ENCODE data around the gene CAPN1.
A peak's percentile ranks its signal among the peaks of the same experiment; 100 is the strongest.

Gene CAPN1

DNA sequence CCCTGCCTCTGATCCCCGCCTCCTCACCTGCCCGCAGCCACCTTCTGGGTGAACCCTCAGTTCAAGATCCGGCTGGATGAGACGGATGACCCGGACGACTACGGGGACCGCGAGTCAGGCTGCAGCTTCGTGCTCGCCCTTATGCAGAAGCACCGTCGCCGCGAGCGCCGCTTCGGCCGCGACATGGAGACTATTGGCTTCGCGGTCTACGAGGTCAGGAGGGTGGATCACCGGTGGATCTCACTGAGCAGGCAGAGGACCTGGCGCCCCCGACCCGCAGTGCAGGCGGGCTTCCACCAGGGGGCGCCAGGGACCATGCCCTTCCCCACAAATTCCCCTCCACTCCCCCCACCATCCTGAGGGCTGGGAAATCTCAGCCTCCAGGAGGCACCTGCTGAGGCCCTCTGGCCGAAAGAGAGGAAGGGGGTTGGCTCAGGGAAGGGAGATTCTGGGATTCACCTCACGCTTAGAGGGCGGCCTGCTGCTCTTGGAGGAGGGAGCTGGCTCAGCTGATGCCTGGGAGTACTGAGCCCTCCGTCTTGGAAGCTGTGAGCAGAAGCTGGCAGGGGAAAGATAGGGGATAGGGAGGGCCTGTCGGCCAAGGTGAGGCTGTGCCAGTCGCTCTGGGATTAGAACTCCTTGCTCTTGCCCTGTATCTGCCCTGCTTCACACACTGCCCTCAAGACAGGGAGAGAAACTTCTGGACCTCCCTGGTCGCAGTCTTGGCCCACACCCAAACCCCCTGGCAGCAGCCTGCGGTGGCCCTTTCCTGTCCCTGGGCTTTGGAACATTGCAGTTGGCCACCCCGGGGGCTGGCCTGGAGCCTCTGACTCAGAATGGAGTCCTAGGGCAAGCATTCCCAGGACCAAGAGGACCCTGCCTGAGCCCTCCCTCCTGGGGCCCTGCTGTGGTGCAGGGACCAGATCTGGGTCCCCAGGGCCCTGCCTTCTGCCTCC, 23.2 kb downstream of the CAPN1 start:
- DNase-seq: peak in 1 of 2 experiments; percentile 17

DNA sequence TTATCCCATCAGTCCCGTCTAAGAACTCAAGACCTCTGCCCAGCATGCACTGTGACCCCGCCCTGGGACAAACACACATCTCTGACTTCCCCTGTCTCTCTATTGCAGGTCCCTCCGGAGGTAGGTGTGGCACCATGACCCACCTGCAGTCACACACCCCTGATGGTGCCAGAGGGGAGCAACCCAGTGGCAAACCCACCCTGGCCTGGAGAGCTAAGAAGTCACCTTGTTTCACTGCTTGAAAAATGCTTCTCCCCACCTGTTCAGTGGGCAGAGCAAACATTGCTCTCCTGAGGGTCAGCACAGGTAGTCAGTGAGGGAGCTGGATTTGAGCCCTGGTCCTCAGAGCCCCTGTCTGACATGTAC, 23.9 kb downstream of the CAPN1 start:
- DNase-seq: no peak

DNA sequence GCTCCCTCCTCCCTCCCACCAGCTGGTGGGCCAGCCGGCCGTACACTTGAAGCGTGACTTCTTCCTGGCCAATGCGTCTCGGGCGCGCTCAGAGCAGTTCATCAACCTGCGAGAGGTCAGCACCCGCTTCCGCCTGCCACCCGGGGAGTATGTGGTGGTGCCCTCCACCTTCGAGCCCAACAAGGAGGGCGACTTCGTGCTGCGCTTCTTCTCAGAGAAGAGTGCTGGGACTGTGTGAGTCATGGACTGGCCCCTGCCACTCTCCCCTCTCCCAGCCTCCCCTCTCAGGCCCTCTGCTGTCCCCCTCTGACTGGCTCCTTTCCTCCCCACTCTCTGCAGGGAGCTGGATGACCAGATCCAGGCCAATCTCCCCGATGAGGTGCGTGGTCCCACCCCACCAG, 24.7 kb downstream of the CAPN1 start:
- DNase-seq: no peak

DNA sequence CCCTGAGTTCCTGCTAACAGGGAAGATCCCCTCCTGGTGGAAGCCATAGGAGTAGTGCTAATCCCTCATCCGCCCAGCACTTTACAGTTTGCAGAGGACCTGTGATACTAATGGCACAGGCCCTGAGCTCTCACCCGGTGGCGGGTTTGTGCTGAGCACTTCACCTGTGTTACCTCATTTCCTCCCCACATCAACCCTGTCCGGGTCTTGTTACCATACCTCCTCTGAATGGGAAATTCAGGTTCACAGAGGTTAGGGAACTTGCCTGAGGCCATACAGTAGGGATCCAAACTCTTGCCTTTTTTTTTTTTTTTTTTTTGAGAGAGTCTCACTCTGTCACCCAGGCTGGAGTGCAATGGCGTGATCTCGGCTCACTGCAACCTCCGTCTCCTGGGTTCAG, 25.2 kb downstream of the CAPN1 start:
- DNase-seq: no peak

DNA sequence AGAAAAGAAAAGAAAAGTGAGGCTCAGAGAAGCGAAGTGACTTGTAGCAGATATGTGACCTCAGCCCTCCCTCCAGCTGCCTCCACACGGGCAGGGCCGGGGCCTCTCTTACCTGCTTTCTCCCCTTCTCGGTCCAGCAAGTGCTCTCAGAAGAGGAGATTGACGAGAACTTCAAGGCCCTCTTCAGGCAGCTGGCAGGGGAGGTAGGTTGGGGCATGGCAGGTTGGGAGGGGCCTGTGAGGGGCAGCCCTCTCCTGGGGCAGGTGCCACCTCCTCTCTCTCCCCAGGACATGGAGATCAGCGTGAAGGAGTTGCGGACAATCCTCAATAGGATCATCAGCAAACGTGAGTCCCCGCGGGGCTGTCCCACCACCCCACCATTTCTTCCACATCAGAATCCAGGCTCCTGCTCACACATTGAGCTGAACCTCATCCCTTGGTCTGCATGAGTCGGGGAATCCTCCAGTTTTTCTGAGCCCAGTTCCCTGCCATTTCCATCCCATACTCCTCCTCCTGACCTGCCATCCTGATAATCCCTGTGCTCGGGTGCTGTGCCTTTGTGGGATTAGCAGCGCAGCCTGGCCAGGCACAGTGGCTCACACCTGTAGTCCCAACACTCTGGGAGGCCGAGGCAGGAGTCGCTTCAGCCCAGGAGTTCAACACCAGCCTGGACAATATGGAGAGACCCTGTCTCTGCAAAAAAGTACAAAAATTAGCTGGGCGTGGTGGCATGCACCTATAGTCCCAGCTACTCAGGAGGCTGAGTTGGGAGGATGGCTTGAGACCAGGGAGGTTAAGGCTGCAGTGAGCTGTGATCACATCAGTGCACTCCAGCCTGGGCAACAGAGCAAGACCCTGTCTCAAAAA, 26.4 kb downstream of the CAPN1 start:
- no peak for DNase-seq

DNA sequence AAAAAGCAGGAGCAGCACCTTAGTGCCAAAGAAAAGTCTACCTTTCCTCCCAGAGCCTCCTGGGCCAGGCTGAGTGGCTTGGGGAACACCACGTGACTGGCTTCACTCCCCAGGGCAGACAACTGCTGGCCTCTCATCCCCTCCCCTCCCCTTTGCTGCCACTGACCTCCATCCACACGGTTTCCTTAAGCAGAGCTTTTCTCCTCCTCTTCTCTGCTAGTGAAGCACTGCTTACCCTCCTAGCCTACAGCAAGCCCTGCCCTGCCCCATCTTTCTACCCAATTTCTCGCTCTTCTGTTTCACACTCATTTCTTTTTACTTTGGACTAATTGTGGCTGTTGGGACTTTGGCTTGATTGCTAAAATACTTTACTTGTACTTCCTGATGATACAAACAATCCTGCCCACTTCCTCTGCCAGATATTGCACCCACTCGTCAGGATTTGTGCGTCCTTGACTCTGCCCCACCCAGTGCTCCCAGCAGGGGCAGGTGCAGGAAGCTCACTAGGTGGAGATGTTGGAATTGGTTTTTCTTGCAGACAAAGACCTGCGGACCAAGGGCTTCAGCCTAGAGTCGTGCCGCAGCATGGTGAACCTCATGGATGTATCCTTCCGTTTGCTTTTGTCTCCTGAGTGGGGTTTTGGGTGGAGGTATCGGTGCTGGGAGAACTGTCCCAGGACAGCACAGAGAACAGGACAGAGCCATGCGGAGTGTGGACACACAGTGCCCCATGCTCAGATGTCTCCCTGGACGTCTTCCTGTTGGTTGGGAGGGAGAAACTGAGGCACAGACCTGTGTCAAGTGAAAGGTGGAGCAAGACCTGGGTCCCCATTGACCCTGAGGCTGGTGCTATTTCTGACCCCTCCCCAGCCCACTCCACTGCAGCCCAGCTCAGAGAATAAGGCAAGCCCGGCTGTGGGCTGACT, 27.3 kb downstream of the CAPN1 start:
- DNase-seq: no peak

DNA sequence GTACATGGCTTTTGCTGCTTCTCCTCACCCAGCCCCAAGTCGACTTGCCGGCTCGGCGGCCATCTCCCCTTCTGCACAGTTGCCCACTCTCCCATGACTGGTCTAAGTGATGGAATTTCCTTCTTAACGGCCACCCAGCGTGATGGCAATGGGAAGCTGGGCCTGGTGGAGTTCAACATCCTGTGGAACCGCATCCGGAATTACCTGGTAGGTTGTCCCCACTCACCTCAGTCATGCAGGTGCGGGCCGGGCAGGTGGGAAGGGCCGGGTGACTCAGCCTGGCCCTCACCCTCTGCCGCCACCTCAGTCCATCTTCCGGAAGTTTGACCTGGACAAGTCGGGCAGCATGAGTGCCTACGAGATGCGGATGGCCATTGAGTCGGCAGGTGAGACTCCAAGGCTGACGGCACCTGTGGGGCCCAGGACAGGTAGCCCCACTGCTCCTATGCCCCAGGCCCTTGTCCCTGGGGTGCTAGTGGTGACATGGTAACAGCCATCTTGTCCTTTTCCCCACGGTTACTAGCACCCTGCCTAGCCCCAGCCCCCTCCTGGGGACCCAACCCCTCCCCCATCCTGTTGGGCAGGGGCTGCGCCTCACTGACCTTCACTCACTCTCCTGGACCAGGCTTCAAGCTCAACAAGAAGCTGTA, 28.1 kb downstream of the CAPN1 start:
- DNase-seq: no peak

DNA sequence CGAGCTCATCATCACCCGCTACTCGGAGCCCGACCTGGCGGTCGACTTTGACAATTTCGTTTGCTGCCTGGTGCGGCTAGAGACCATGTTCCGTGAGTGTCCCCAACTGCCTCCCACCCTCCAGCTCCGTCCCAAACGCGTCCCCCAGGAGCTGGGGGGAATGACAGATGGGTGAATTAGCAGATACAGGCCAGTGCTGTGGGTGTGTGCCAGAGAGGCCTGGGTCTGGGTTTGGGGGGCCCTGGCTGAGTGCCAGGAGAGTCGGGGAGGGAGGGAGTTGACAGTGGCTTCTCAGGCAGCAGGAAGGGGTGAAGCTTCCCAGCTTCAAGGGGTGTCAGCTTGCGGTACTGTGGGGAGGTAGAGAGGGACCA, 28.6 kb downstream of the CAPN1 start:
- DNase-seq: no peak

DNA sequence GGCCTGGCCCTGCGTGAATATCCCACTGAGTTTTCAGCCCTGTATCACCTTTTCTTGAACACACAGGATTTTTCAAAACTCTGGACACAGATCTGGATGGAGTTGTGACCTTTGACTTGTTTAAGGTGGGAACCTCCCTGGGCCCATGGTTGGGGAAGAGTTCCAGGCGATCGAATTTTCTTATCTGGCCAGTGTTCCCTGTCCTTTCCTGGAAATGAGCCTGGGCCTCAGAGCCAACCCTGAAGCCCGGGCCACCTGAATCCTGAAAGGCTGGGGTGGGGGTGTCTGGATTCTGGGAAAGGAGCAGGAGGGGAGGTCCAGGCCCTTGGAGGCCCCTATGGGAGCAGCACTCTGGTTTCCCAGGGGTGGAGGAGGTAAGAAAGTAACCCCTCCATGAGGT, 29.0 kb downstream of the CAPN1 start:
- no peak for DNase-seq

DNA sequence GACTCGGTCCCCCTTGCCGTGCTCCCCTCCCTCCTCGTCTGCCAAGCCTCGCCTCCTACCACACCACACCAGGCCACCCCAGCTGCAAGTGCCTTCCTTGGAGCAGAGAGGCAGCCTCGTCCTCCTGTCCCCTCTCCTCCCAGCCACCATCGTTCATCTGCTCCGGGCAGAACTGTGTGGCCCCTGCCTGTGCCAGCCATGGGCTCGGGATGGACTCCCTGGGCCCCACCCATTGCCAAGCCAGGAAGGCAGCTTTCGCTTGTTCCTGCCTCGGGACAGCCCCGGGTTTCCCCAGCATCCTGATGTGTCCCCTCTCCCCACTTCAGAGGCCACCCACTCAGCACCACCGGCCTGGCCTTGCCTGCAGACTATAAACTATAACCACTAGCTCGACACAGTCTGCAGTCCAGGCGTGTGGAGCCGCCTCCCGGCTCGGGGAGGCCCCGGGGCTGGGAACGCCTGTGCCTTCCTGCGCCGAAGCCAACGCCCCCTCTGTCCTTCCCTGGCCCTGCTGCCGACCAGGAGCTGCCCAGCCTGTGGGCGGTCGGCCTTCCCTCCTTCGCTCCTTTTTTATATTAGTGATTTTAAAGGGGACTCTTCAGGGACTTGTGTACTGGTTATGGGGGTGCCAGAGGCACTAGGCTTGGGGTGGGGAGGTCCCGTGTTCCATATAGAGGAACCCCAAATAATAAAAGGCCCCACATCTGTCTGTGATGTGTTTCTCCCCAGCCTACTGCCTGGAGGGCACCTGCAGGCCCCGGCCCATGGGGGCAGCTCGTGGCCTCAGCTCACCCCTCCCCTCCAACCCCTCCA, 29.8 kb downstream of the CAPN1 start:
- DNase-seq: no peak

DNA sequence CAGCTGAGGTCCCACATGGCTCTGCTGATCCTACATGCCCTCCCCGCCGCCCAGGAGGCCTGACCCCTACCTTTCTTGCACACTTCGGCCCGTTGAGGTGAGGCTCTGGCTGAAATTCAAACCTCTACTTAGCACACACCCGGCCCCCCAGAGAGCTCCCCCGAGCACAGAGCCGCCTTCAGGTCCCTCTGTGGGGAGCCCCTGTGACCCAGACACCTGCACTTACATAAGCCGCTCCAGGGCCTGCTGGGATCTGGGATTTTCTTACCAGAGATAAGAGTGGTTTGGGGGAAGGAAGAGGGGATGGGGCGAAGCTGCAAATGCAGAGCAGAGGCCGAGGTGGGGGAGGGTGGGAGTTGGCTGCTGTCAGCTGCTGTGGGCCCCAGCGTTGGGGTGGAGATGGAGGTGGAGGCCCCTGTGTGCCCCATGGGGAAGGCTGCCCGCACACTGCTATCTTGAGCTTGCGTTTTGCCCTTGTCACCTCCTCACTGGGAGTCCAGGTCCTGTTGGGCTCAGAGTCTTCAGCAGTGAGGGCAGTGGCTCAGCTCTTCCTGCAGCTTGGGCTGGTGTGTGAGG, 30.6 kb downstream of the CAPN1 start:
- no peak for DNase-seq

DNA sequence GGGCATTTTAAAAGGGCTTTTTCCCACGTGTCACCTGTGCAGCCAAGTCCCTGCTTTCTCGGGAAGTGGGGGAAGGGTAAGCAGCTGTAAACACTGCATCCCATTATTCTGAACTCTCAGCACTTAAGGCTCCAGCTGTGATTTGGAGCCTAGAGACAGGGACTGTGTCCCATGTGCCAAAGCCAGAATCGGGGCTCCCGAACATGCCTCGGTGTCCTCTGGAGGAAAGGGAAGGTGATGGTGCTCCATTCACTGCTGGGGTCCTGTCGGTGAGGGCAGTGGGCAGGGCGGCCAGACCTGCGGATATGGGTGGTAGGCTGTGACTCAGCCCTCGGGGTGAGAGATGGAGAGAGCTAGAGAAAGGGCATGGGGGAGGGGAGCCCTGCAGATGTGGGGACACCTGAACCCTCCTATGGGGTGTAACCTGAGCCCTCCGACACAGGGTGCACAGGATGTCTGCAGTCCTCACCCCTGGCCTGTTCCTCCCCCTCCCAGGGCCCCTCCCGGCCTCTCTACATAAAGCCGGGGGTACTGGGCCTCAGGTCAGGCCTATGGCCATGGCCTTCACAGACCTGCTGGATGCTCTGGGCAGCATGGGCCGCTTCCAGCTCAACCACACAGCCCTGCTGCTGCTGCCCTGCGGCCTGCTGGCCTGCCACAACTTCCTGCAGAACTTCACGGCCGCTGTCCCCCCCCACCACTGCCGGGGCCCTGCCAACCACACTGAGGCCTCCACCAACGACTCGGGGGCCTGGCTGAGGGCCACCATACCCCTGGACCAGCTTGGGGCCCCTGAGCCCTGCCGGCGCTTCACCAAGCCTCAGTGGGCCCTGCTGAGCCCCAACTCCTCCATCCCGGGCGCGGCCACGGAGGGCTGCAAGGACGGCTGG, 31.8 kb downstream of the CAPN1 start:
- DNase-seq: no peak

DNA sequence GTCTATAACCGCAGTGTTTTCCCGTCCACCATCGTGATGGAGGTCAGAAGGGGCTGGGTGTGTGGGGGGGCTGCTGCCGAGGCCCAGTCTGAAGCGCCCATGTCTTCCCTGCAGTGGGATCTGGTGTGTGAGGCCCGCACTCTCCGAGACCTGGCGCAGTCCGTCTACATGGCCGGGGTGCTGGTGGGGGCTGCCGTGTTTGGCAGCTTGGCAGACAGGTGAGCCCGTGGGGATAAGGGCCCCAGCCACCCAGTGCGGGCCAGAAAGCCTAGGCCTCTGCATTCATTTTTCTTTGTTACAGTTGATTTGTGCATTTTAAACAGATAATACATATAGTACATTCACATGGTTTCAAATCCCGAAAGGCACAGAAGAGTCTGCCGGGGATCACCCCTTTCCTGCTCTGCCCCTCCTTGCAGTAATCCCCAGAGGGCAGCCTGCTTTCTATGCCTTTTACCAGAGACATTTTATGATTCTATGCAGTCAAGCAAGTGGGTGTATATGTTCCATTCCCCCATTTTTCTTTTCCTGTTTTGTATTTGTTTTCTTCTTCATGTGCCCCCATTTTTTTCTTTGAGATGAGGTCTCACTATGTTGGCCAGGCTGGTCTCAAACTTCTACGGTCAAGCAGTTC, 32.6 kb downstream of the CAPN1 start:
- DNase-seq: no peak

DNA sequence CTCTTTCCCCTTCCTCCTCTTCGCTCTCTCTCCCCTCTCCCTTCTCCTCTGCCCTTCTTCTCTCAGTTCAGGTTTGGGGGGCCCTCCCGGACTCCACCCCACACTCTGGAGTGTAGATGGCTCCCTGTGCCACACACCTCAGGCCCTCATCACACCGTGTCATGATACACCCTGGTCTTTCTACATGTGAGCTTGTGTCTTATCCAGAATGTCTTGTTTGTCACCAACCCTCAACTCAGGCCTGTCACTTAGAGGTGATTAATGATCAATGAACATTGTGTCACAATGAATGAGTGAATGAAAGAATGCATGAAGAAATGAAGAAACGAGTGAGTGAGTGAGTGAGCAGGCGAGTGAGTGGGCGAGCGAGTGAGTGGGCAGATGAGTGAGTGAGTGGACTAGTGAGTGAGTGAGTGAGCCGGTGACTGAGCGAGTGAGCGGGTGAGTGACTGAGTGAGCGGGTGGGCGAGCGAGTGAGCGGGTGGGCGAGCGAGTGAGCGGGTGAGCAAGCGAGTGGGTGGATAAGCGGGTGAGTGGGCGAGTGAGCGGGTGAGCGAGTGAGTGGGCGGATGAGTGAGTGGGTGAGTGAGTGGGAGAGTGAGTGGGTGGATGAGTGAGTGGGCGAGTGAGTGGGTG, 33.8 kb downstream of the CAPN1 start:
- no peak for DNase-seq

DNA sequence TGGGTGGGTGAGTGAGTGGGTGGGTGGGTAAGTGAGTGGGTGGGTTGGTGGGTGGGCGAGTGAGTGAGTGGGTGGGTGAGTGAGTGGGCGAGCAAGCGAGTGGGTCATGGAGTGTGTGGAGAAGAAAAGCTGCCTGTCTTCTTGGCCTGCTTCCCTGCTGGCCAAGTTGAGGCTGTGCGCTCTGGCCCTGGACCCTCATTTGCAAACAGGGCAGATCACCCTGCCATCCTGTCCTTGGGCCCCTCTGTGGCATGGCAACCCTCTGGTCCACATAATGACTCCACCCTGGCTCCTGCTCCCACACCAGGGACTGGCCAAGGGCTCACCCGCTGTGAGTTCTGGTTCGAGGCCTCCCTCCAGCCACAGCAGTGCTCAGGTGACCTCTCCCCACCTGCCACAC, 35.1 kb downstream of the CAPN1 start:
- DNase-seq: no peak

DNA sequence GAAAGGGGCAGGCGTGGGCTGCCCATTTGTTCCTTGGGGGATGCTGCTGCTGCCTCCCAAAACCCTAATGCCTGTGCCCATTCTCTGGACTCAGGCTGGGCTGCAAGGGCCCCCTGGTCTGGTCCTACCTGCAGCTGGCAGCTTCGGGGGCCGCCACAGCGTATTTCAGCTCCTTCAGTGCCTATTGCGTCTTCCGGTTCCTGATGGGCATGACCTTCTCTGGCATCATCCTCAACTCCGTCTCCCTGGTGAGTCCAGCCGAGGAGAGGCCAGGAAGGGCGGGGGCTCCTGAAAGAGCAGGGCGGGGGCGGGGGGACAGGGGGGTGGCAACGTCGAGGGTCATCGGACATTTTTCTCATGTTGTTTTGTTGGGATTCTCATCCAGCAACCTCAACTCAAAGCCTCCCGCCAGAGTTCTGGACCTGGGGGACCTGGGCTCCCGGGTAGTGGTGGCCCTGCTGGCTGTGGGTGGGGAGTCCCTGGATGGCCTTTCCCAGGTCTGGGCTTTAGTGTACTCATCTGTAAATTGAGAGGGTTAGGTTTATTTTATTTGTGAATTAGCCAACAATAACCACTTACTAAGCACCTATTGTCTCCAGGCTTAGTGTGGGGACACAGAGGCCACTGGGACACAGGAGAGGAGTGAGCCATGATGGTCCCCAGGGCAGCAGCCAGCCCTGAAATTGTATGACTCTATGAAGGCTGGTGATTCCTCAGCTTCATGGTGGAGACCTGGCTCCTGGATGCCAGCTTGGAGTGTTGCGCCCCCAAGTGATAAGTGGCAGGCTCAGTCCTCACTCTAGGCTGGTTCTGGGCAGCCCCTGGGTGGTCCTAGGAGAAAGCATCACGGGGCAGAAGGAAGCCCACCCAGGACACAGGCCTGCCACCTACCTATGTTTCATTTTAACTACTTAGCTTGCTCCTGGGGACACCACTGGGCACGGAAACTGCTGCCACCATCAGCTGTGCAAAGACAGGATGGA, 36.0 kb downstream of the CAPN1 start:
- DNase-seq: no peak

DNA sequence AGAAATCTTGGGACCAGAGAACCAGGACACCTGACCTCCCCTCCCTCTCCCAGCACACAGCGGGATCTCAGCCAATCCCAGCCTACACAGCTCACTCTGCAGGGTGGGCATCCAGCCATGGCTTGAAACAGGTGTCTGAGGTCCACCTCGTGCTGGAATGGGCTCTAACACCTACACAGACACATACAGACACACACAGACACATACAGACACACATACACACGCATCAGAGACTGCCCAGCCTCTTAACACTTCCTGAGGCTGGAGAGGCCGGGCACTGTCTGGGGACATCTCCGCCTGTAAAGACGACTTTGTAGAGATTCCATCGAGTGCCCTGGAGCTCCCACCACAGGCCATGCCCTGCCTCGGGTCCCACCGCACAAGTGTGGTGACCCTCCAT, 36.7 kb downstream of the CAPN1 start:
- no peak for DNase-seq

DNA sequence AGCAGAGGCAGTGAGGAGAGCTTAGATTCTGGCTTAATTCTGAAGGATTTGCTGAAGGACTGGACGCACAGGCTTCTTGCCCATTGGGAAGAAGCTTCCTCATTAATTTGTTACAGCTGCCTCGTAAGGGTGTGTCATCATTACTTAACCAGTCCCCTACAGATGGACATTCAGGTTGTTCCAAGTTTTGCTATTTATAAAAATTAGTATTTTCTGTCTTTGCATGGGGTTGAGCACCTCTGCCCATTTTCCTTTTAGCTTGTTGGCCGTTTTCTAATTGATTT, 38.1 kb downstream of the CAPN1 start:
- DNase-seq: no peak

Measured in NCI-H1930 (cell line).